VCaP (cell line): ENCODE measurements around the gene PODXL2.

ENCODE experiments used
- H3K27ac ChIP-seq: fragments of 450-650 bp; 2 replicates; pipeline ENCODE4 v1.5.1; 2017
- CTCF ChIP-seq: fragments of 450-650 bp; conservative IDR thresholded peaks from 2 replicates; pipeline ENCODE4 v1.5.1; 2017; ENCODE audit warnings: mild to moderate bottlenecking, moderate library complexity

PODXL2 gene

GRCh38 chr3:127717357-127718244 is 88.6 kb downstream of the PODXL2 start:
- H3K27ac ChIP-seq, result peak overlapping the region; percentile 95
- TF ChIP-seq CTCF, result no peak

DNA sequence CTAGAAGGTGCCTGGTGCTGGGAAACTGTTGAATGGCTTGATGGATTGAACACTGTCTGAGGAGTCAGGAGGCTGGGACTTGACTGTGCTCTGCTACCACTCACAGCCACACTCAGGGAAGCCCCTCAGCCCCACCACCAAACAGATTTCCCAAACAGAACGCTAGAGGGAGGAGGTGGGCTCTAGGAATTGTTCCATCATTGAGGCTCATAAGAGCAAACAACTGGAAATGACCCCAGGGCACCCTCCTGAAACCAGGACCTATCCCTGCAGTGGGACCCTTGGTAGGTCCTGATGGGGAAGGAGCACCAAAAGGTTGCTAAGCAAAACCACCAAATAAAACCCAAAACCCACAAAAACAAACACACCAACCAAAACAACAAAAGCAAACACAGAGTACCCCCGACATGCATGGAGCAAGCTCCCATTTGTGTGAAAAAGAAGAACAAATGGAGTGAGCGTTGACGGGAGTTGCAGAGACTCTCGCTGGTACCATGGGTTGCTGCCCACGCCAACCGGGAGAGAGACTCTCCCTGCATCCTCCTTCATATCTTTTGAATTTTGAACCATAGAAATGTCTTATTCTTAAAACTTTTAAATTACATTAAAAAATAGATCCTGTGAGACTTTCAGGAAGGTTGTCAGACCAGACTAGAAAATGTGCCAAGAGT is 89.4 kb downstream of the PODXL2 start:
- no peak for TF ChIP-seq CTCF
- H3K27ac ChIP-seq, result peak overlapping the region; percentile 95

DNA sequence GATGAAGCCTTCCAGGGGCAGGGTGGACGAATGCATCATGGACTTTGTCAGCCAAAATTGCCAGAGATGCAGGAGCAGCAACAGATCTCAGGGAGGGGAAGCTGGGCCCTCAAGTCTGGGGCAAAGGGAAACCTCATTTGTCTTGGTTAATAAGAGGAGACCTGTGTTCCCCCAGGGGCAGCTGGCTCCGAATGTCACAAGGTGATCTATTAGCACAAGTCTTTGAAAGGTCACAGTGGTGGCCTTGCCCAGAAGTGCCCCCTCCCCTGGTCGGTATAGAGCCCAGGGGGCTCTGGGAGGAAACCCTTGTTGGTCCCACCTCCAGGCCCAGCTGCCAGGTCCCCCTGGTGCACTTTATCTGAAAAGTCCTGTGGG is 89.9 kb downstream of the PODXL2 start:
- TF ChIP-seq CTCF, result no peak
- peak overlapping the region; percentile 95 for H3K27ac ChIP-seq

- peak overlapping the region; percentile 95 for H3K27ac ChIP-seq
- TF ChIP-seq CTCF, result no peak
Measured at GRCh38 chr3:127719369-127719768, 90.4 kb downstream of the PODXL2 start.

DNA sequence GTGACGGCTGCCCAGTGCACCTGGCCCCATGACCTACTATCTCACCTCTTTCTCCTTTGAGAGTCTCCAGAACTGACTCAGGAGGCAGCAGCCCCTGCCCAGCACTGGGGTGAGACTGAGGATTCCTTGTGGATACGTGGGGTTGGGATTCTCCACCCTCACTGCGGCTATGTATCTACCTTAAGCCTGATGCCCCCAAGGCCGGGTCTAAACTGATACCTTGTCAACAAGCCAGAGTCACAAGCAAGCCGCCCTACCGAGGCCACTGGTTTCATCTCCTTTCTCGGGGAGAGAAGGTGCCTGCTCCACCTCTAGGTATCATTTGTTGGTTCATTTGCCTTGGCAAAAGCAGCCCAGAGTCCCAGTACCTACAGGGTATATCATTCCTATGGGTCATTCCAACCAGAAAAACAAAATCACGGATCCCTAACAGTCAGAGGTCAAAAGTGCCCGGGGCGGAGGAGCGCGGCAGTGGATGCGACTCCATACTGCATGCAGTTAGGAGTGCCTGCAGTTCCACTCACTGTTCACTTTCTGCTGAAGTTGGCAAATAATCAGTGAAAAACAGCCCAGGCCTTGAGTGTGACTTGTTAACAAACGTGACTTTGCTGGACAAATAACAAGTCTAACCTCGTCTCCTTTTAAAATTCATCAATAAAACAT is 91.3 kb downstream of the PODXL2 start:
- H3K27ac ChIP-seq, result peak overlapping the region; percentile 95
- no peak for TF ChIP-seq CTCF

DNA sequence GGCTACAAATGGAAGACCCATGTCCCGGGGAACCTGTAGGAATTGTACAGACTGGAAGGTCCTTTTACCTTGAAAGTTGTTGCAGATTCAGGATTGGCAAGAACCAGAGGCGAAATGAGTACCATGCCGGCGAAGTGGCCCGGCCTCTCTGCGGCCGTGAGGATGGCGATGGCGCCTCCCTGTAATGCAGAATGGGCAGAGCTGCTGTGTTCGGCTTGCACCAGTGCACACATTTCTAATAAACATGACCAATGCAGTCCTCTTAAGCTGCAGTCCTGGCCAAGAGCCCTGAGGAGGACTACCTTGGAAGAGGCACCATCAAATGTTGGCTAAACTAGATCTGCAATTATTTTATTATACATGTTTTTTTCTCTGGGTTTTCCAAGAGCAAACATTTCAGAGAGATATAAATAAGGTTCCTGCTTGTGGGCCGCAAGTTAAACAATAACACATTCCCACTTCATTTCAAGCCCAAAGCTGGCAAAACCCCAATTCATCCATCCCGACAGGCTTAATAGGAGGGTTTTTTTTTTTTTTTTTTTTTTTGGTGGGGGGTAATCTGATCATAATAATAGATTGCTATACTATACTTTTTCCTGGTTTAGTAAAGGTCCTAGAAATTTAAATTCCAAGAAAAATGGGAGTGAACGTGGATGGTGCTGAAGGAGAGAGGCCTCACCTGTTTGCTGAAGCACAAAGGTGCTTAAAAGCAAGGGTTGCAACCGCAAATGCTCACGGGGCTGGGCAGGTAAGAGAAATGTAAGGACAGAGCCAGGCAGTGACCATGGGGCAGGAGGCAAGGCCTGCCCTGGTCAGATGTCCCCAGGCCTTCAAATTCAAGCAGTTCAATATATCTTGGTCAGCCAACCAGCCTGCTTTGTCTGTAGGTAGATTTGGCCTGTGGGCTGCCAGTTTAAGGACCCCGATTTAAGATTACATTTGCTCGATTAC is 92.3 kb downstream of the PODXL2 start:
- peak overlapping the region; percentile 95 for H3K27ac ChIP-seq
- TF ChIP-seq CTCF, result no peak
